Cardiac fibroblast (primary cell): ENCODE measurements around the gene LY6G5C.

Experiments used
- DNase-seq, 2 donors: peaks; one replicate each; pipeline versions ENCODE4 v3.0.0 to v3.0.0-alpha.2; 2010; ENCODE audit warnings: low read depth in 2 of 2
- H3K4me3 ChIP-seq, 2 donors: replicated peaks in 1 of 2; 1 replicate in 1 of 2; 2 replicates in 1 of 2; pipeline ENCODE4 v1.5.1; 2011; ENCODE audit warnings: low read depth in 2 of 2, low read length in 2 of 2, mild to moderate bottlenecking in 2 of 2, moderate library complexity in 1 of 2
- TF ChIP-seq, protein P1 (sequence below): IDR thresholded peaks from one replicate; pipeline ENCODE4 v1.5.1; 2011; ENCODE audit warnings: low read depth, mild to moderate bottlenecking, low read length, inconsistent platforms

Gene LY6G5C

DNA sequence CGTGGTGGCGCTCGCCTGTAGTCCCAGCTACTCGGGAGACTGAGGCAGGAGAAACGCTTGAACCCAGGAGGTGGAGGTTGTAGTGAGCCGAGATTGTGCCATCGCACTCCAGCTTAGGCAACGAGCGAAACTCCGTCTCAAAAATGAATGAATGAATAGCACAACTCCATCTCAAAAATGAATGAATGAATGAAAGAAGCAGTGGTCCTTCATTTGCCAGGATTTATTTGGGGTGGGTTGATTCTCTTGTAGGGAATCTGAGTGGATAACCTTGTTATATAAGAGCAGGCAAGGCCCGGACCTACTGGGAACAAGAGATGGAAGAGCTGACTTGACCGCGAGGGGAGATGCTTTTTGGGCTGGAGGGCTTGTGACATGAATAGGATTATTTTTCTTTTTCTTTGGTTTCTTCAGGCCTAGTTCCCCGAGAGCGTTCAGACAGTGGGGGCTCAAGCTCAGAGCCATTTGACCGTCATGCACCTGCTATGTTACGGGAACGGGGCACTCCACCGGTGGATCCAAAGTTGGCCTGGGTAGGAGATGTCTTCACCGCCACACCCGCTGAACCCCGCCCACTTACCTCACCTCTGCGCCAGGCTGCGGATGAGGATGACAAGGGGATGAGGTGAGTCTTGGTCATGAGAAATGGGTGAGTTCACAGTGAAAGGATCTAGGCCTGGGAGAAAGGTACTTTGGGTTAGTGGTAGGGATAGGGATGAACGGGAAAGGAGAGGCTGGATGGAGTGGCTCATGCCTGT, 50.5 kb downstream of the LY6G5C start:
- TF ChIP-seq, protein P1, sequence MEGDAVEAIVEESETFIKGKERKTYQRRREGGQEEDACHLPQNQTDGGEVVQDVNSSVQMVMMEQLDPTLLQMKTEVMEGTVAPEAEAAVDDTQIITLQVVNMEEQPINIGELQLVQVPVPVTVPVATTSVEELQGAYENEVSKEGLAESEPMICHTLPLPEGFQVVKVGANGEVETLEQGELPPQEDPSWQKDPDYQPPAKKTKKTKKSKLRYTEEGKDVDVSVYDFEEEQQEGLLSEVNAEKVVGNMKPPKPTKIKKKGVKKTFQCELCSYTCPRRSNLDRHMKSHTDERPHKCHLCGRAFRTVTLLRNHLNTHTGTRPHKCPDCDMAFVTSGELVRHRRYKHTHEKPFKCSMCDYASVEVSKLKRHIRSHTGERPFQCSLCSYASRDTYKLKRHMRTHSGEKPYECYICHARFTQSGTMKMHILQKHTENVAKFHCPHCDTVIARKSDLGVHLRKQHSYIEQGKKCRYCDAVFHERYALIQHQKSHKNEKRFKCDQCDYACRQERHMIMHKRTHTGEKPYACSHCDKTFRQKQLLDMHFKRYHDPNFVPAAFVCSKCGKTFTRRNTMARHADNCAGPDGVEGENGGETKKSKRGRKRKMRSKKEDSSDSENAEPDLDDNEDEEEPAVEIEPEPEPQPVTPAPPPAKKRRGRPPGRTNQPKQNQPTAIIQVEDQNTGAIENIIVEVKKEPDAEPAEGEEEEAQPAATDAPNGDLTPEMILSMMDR: no peak
- no peak for DNase-seq
- no peak overlapping the region for H3K4me3 ChIP-seq

DNA sequence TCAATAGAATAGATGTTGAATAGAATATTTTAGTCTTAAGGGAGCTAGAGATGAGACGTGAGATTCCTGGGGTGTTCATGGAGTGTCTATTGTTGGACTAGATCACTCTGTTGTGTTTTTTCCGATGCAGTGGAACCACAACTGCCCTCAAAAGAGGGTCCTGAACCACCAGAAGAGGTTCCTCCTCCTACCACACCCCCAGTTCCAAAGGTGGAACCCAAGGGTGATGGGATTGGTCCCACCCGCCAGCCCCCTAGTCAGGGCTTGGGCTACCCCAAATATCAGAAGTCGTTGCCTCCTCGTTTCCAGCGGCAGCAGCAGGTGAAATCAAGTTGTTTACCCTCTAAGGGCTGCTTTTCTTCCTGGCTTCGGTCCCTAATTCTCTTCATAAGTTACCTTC, 51.9 kb downstream of the LY6G5C start:
- H3K4me3 ChIP-seq: no peak overlapping the region
- TF ChIP-seq, protein P1: no peak
- no peak for DNase-seq

DNA sequence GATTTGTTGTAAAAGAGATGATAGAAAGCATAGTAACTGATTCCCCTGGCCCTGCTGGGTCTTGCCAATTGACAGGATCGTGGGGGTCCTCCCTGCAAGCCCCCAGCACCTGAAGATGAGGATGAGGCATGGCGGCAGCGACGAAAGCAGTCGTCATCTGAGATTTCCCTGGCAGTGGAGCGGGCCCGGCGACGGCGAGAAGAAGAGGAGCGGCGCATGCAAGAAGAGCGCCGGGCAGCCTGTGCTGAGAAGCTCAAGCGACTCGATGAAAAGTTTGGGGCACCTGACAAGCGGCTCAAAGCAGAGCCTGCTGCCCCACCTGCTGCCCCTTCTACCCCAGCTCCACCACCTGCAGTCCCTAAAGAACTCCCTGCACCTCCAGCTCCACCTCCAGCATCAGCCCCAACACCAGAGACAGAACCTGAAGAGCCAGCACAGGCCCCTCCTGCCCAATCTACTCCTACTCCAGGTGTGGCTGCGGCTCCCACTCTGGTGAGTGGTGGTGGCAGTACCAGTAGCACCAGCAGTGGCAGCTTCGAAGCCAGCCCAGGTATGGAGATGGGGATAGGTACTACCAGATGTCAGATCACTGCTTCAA, 53.1 kb downstream of the LY6G5C start:
- H3K4me3 ChIP-seq: no peak overlapping the region
- DNase-seq: no peak
- TF ChIP-seq, protein P1: no peak

DNA sequence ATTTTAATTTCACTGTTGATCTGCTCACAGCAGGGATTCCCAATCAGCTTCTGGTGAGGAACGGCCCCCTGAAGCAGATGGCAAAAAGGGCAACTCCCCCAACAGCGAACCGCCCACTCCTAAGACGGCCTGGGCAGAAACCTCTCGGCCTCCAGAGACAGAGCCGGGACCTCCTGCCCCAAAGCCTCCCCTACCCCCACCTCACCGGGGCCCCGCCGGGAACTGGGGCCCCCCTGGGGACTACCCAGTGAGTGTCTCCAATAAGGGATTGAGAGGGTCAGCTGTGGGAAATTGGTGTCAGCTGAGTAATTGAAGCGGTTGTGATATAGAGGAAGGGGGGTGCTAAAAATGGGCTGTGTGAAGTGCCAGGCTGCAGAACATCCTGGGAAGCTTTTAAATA, 53.9 kb downstream of the LY6G5C start:
- no peak overlapping the region for H3K4me3 ChIP-seq
- TF ChIP-seq, protein P1: no peak
- DNase-seq: no peak
